Middle frontal gyrus (tissue), 1 donor: Measurements from ENCODE around the gene RALGPS1.

Source experiments
- DNase-seq: peaks from one replicate; pipeline ENCODE4 v3.0.0-alpha.2; 2015; ENCODE audit warnings: low spot score; ENCODE audit errors: extremely low spot score

RALGPS1 gene

DNA sequence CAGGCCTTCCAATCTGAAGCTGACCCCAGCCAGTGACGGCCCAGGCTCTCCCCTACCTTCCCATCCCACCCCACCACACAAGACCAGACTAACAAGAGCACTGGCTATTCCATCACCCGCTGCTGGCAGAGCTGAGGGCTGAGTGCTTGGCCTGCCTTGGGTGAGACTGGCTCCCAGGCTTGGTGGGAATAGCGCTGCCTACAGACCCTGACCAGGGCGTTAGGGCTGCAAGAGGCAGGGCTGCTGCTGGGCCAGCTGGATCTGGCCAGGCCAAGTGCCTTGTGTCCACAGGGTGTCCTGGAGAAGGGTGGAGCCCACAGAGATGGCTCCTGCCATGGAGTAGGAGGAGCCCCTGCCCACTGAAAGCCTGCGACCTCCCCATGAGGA, 239.4 kb downstream of the RALGPS1 start:
- no peak for DNase-seq

DNA sequence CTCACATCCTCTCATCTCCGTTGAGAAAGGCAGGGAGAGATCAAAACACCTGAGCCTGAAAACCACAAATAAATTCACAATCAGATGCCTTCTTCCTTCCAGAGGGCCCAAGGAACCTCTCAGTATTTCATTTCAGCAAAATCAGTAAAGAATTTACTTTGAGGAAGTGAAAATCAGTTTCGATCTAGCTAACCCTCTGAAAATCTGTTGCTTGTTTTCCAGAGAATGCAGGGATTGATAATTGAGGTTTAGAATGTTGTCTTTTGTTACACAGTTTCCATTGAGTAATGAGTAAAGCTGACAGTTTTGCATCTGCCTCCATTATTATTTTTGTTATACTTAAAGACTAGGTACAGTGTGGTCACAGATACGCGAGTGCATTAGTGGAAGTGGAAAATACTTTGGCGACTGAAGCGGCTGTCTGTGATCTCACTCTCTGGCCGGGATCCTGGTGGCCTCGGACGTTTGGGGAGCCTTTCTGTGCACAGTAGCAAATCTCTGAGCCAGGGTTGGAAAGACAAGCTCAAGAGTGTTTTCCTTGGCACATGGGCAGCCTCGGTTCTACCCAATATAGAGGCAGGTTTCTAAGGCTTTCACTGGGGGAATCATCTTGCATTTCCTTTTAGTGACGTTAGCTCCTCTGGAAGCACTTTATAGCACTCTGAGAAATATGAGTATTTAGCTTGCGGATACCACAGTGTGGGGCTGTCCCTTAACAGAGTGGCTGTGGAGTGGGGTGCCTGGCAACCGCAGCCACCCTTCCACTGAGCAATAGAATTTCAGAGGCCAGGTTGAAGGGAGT, 240.0 kb downstream of the RALGPS1 start:
- DNase-seq: no peak

DNA sequence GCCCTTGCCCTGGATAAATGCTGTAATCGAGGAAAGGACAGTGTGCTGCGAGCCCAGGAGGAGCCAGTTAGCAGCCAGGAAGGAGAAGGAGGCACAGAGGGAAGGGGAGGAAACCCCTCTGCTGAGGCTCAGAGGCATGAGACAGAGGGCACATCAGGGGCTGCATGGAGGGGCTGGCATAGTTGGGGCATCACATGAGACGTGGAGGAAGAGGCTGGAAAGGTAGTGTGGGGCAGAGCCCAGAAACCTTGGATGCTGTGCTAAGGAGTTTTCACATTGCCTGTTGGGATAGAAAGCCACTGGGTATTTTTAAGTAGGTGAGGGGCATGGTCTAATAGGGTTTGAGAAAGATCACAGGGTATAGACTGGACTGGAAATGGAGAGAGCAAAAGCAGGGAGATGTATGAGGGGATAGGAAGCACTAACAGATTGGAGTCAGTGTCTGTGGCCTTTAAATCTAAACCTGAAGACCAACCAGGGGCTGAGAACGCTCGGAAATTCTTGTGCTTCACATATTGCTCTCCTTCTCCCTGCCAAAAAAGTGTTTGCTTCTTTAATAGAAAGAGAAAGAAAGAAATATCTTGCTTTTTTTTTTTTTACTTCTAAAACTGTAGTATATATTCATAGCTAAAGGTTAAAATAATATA, 240.9 kb downstream of the RALGPS1 start:
- DNase-seq: no peak

DNA sequence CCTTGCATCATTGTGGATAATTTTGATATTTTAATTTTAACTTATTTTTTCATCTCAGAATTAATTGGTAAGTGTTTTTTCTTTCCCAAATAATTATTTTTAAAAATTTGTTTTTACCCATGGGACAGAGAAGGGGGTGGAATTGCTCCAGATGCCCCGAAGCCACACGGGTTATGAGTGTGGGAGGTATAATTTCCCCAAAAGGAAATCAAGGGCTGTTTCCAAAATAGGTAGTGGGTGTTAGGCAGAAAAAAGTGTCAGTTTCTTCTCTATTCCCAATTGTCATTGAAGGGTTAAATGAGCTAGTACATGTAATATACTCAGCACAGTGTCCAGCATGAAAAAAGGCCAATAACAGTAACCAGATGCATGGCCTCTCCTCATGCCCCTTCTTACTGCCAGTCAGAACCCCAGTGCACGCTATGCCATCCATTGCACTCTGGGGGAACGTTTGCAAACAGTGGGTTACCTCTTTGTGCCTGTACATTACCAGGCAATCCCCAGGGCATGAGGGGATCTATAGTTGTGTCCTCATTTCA, 244.3 kb downstream of the RALGPS1 start:
- no peak for DNase-seq

DNA sequence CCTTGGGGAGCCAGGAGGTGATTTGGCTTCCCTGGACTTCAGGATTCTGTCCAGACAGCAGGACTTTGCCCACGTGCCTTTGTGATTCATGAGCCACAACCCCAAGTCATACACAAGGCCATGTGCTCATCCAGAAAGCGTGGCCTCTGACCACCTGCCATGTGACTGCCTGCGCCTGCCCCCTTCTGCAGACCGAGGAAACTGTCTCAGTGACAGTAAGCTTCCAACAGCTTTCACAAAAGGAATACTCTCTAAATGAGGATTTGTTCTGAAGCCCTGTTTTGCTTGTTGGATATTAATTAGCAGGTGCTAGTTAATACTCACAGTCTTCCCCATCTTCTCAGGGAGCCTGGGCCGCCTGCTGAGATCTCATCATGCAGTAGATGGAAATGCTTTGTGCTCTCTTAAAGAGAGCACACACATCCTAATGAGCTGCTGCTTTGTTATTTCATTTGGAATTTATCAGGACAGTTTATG, 244.8 kb downstream of the RALGPS1 start:
- DNase-seq: peak; percentile 31

DNA sequence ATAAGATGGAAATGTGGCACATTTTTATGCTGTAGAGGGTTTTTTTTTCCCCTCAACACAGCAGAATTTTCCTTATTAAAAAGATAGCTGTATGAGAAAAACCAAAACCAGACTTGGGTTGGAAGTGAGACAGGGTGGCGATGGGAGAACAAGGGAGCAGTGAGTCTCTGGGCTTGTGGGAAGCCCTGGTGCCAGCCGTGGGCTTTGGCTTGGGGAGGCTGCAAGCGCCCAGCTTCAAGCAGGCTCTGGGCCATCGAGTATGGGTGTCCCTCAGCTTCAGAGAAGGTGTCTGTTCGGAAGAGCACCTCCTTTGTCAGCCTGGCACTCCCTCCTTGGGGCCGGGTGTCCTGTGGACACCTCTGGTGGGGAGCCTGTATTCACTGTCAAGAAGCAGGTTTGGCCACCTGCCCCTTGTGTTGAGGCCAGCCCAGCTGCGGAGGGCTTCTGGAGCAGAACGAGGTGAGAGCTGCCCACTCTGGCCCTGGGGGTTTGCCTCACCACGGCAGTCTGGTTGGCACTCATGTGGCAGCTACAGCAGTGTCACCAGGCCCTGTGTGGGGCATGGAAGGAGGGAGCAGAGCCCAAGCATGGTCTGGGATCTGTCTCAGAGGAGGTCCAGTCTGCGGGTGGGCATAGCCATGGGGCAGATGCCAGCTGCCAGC, 245.5 kb downstream of the RALGPS1 start:
- no peak for DNase-seq

DNA sequence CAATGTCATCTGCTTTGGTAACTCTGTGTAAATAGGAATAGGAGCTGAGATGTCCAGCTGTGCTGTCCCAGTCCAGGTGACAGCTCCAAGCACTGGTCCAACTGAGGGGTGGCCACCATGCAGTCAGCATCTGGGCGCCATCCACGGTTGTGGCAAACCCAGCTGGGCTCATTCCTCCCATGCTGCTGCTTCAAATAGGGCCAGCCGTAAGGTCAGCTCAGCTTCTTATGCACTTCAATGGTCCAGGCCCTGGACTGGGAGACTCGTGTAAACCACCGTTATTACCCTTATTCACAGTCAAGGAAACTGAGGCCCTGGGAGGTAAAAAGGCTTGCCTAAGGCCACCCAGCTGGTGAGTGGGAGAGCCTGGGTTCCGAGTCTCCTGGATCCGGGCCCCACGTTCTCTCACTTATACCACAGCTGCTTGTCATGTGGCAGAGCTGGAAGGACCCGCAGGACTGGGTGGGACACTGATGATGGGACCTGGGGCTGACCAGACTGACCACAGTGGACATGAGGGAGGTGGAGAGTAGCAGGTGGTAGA, 246.6 kb downstream of the RALGPS1 start:
- DNase-seq: no peak

DNA sequence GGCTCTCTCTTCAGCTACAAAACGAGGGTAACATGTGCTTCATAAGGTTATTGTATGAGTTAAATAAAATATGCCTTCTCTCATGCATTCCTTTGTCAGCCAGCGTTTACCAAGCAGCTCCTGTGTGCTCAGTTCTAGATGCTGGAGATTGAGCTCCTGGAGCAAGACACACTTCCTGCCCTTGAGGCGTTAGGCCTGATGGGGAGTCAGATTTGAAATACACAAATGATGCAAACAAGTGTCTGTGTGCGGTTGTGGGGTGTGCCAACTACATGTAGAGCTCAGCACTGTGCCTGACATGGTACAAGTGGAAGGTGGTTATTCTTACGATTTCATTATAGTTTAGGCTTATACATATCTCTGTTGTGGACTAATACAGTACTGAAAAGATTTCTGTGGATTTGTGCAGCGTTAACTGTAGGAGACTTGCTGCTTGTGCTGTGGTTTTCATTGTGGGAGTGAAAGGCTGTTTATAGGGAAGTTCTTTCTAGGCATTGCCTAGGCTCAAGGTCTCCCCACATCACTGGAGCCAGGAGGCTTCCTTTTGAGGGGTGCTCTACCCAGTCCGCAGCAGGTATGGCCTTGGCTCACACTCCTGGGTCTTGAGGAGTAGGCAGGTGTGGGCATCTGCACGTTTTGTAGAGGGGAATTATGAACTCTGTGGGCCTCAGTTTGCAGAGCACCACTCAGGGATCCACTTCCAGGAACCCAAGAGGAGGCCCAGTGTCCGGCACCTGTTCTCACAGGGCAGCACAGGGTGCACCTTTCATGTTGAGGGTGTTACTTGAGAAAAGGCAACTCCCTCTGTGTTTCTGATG, 247.7 kb downstream of the RALGPS1 start:
- DNase-seq: no peak

DNA sequence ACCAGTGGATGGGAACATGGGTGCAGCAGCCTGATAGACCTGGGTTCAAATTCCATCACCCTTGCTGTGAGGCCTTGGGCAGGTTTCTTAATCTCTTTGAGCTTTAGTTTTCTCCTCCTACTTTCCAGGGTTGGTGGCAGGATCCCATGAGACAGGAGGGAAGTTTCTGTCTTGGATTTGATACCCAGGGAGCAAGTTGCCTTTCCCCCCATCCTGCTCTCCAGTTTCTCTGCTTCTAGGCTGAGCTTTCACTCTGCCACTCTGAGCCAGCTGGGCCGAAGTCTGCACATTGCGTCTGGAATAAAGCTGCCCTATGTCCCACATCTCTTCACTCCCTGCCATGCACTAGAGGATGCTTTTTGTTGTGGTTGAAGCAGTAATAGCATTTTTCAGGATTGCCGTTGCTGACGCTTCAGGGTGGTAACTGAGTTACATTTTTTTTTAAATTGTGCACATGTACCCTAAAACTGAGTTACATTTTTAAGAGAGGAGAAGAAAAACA, 248.3 kb downstream of the RALGPS1 start:
- no peak for DNase-seq

DNA sequence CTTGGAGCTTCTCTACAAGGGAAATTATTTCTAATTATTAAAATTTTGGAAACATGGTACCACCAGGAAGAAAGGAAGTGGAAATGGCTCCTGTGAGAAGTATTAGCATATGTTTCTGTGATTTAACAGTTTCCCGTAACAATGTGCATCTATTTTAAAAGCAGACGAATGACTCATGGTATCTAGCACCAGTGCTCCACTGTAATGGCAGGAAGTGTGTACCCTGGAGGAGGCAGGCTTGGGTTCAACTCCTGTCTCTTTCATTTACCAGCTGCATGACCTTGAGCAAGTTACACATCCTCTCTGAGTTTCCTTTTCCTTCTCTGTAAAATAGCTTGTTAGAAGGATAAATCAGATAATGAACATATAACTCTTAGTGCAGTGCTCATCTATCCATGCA, 248.8 kb downstream of the RALGPS1 start:
- no peak for DNase-seq

DNA sequence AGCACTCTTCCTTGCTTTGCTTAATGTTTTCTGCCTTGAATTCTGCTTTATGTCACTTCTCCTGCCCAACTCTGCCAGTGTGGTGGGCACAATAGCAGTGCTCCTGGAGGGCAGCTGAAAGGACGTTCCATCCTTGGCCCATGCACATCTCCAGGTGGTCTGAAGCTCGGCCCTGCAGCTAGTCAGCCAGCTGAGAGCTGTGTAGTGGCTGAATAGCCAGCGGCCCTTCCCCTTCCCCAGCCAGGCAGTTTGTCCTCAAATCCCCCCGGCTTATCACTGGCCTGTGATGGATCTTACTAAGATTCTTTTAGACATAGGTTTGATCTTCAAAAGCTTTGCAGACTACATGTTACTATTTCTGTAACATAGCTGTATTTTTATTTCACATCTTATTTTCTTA, 250.5 kb downstream of the RALGPS1 start:
- no peak for DNase-seq

DNA sequence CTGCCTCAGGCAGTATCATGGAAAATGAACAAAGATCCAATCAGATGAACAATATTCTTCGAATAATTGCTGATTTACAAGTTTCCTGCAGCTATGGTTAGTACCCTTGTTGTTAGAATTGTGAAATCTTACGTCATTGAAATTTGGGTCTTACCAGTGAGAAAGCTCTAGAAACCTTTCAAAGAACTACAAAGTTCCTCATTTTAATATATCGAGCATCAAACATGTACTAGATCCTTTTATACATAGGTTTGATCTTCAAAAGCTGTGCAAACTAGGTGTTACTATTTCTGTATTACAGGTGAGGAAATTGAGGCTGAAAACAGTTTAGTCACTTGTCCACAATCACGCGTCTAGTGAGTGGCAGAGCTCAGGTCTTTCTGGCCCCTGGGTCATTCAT, 251.5 kb downstream of the RALGPS1 start:
- no peak for DNase-seq

DNA sequence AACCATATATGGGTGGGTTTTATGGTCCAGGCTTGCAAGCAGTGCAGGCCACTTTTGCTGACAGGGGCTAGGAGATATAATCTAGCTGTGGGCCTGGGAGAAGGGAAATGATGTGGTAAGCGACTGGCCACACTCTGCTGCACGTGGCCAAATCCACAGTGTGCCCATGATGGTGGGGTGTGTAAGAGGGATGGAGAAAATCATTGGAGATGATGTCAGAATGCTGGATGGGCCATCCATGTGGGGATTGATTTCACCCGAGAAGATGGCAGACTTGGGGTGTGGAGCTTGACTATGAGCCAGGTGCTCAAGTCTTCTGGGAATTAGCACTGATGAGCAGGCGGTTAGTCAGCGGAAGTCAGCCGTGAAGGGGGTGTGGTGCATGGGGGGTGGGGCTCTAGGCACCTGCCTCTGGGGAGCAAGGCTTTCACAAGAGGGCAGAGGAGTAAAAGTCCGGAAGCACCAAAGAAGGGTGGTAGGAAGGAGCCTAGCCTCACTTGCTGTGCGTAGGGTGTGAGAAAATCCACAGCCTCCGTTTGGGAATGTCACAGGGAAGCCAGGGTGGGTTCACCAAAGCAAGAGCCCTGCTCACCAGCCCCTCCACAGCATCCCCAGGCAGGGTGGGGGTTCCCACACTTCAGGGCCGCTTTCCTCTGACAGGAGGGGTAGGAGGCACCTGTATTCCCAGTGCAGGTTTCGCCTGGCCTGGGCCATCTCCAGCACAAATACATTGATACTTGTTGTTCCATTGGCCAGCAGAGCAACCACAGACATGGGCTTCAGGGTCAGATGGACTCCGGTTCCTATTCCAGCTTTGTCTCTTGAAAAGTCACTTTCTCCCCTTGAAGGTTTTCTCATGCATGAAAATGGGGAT, 252.3 kb downstream of the RALGPS1 start:
- no peak for DNase-seq

DNA sequence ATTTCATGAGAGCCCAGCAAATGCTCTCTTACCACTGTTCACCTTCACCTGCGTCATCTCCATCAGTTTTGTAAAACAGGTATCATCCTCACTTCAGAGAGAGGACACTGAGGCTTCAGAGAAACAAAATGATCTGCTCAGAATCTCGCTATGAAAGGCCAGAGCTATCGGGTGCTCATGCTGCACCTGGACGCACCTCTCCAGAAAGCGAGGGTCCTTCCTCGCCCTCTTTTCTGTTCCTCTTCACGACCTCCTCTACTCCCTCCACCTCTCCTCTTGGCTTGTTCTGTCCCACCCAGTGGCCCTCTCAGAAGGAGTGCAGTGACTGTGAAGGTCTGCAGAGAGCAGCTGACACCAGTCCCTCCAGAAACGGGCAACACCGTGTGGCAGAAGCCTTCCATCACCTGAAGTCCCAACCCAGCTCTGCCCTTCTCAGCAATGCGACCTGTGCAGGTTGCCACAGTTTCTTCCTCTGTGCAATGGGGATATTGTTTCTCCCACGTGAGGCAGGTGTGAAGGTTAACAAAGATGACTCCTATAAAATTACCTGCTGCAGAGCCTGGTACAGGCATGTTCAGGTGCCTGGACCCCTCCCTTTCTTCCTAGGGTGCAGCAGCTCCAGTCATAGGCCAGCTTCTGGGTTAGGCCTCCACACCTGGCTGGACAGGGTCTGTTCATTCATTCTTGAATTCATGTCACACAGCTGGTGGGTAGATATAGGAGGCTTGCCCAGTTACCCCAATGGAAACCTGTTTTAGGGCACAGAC, 253.2 kb downstream of the RALGPS1 start:
- no peak for DNase-seq

DNA sequence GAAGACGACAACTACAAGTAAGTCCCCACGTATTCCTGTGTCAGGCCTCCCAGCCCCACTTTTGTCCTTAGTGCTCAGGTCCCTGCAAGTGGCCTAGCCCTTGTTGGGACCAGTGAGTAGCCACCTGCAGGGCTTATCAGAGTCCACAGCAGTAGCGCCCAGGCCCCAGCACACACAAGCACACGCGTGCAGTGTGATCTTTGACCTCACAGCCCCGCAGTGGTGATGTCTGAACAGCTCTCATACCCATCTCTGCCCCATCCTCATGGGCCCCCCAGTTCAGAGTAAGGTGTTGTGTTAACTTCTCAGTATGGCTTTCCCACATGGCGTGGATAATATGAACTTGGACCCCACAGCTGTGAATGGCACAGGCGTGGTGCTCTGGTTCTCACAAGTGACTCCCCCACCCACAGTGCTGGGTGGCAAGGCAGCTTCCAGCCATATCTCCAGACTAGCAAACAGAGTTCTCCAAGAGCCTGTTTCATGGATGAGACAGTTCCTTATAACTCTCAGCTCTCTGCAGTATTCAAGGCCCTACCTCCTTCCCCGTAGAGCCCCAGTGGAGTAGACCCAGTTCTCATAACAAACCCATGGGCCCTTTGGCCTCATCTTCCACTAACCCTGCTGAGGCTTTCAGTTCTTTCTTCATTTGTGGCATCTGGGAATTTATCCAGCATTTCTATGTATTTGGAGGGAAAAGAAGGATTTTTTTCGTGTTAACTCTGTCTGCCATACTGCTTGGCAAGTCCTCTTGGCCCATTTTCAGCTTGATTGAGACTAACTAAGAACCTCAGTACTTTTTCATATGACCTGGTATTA, 254.4 kb downstream of the RALGPS1 start:
- no peak for DNase-seq

DNA sequence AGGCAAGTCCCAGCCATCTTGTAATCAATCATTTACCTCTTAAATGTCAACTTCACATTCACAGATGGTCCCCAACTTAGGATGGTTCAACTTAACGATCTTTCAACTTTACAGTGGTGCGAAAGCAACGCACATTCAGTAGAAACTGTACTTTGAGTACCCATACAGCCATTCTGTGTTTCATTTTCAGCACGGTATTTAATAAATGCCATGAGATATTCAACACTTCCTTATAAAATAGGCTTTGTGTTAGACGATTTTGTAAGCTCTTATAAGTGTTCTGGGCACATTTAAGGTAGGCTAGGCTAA, 254.9 kb downstream of the RALGPS1 start:
- DNase-seq: no peak

DNA sequence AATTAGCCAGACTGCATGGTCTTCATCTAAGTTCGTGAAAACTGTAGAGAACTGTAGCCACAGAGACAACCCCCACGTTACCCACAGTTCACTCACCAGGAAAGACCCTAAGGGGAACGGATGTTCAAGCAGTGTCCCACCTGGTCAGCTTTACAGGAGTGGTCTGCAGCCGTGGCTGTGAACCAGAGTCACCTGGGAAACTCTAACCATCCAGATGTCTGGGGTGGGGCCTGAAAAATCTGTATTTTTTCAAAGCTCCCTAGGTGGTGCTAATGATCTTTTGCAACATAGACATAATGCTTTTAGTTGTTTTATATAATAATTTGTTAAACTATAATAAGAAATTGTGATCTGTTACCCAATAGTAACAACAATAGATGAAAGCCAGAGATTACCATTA, 255.5 kb downstream of the RALGPS1 start:
- DNase-seq: no peak

DNA sequence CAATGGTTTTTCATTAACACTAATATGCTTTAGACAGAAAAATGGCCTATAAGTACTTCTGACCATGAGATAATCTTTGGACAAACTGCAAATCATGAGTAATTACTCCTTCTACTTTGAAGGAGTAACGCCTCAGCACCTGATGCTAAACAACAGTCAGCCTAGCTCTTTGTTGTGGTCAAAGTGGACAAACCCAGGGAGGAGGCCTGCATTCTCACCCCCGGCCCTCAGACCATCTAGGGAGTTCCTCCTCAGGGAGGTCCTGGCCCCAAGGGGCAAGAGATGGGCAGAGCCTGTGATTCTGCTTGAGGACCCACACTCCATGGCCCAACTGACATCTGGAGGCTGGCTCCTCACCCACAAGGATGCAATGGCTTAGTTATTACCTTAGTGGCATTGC, 256.1 kb downstream of the RALGPS1 start:
- DNase-seq: no peak
